WERI-Rb-1 (cell line): ENCODE results near the gene CDNF.

Experiments used
- DNase-seq: peaks from one replicate; pipeline ENCODE4 v3.0.0-alpha.2; 2020
- H3K27ac ChIP-seq: fragments of 250-450 bp; sonication (Bioruptor Pico); 2 replicates; pipeline ENCODE4 v1.5.1; 2020; ENCODE audit warnings: mild to moderate bottlenecking, moderate library complexity
- H3K27me3 ChIP-seq: fragments of 250-450 bp; sonication (Bioruptor Pico); 2 replicates; pipeline ENCODE4 v1.5.1; 2021; ENCODE audit warnings: mild to moderate bottlenecking, low read depth, moderate library complexity; ENCODE audit not compliant: insufficient read depth, severe bottlenecking
- H3K36me3 ChIP-seq: fragments of 250-450 bp; sonication (Bioruptor Pico); 2 replicates; pipeline ENCODE4 v1.5.1; 2020; ENCODE audit warnings: mild to moderate bottlenecking, moderate library complexity
- H3K4me3 ChIP-seq: 2 replicates; pipeline ENCODE4 v1.5.1; 2011; ENCODE audit warnings: low read depth, mild to moderate bottlenecking, control low read depth, low read length
- H3K9me3 ChIP-seq: fragments of 250-450 bp; sonication (Bioruptor Pico); 2 replicates; pipeline ENCODE4 v1.5.1; 2021; ENCODE audit warnings: mild to moderate bottlenecking, moderate library complexity; ENCODE audit not compliant: severe bottlenecking
- TF ChIP-seq, protein P1 (sequence below): IDR thresholded peaks from 2 replicates; pipeline ENCODE4 v1.5.1; 2011; ENCODE audit warnings: low read depth, mild to moderate bottlenecking, control low read depth, inconsistent platforms, low read length

Gene CDNF

DNA sequence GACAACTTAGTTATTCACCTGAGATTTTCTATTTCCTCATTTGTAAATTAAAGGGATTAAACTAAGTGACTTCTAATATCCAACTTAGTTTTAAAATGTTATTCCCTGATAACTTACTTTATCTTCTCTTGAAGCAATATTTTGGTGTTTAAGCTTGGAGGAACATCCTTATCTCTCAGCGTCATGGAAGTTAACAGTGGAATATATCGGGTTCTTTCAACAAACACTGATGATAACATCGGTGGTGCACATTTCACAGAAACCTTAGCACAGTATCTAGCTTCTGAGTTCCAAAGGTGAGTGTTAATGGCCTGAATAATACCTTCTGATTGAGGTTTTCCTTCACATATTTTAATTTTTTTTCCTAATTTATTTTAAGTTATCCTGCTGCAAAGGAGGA, 14.4 kb upstream of the CDNF start:
- TF ChIP-seq, protein P1, sequence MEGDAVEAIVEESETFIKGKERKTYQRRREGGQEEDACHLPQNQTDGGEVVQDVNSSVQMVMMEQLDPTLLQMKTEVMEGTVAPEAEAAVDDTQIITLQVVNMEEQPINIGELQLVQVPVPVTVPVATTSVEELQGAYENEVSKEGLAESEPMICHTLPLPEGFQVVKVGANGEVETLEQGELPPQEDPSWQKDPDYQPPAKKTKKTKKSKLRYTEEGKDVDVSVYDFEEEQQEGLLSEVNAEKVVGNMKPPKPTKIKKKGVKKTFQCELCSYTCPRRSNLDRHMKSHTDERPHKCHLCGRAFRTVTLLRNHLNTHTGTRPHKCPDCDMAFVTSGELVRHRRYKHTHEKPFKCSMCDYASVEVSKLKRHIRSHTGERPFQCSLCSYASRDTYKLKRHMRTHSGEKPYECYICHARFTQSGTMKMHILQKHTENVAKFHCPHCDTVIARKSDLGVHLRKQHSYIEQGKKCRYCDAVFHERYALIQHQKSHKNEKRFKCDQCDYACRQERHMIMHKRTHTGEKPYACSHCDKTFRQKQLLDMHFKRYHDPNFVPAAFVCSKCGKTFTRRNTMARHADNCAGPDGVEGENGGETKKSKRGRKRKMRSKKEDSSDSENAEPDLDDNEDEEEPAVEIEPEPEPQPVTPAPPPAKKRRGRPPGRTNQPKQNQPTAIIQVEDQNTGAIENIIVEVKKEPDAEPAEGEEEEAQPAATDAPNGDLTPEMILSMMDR, result no peak
- H3K27me3 ChIP-seq, result no peaks in the 10 kb centered on the region
- H3K36me3 ChIP-seq, result no peaks in the 10 kb centered on the region; the same call in 1 of the 2 replicates
- no peak overlapping the region for H3K4me3 ChIP-seq
- no peaks in the 10 kb centered on the region for H3K9me3 ChIP-seq
- H3K27ac ChIP-seq, result no peak overlapping the region
- no peak for DNase-seq

DNA sequence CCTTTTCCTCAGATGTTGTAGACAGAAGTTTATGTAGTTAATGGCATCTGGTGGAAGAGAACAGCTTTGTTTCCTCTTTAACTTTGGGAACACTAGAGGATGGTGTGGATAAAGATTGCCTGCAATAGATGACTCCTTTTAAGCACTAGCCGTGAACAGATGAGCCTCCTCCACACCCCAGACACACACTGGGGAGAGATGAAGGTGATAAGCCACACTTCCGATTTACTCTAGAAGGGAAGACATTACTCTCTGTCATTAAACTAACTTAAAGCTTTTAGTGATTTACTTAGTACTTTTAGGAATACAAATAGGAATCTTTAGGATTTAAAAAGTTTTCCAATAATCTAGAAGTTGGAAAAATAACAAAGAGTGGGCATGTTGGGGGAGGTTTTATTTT, 7.1 kb upstream of the CDNF start:
- Histone ChIP-seq H3K27me3 (no peaks in the 10 kb centered on the region), H3K4me3 (no peak overlapping the region), H3K27ac (no peak overlapping the region), H3K36me3 (peaks cover 26% of the 10 kb centered on the region), H3K9me3 (no peaks in the 10 kb centered on the region)
- TF ChIP-seq, protein P1, result no peak
- no peak for DNase-seq

DNA sequence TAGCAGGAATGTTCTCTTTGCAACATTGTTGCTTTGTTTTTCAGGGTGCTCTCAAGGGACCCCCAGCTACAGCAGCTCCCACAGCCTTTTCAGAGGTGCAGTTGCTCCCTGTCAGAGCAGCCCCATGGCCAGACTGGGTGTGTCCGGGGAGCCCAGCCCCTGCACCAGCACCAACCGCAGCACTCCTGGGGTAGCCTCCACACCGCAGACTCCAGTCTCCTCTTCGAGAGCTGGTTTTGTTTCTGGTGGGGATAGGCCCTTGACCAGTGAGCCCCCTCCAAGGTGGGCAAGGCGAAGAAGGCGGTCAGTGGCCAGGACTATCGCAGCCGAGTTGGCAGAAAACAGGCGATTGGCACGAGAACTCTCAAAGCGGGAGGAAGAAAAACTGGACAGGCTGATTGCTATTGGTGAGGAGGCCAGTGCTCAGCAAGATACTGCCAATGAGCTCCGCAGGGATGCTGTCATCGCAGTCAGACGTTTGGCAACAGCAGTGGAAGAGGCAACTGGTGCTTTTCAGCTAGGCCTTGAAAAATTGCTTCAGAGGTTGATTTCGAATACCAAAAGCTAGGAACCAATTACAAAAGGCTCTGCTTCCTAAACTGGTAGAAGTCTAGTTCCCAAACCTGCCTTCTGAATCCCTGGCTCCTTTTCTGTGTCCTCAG, 5.6 kb upstream of the CDNF start:
- TF ChIP-seq, protein P1, result no peak
- Histone ChIP-seq H3K27ac (no peak overlapping the region), H3K9me3 (no peaks in the 10 kb centered on the region), H3K27me3 (no peaks in the 10 kb centered on the region), H3K36me3 (peaks cover 26% of the 10 kb centered on the region), H3K4me3 (no peak overlapping the region)
- no peak for DNase-seq

DNA sequence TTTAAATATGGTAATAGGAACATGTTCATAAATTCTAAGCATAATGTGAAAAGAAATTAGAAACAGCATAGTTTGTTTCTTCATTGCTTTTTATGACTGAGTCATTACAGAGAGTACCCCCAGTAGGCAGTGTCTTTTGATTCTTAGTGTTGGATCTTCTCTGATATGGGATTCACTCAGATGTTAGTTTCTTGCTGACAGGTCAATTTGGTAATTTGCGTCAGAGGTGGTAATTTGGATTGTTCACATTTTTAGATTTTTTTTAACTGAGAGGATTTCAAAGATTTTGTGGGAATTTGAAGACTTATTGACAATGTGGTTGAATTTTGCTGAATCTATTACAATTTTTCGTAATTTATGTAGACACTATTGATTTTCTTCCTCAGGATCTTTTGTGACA, 2.3 kb upstream of the CDNF start:
- no peak overlapping the region for H3K4me3 ChIP-seq
- H3K9me3 ChIP-seq, result no peaks in the 10 kb centered on the region
- TF ChIP-seq, protein P1, result no peak
- no peaks in the 10 kb centered on the region for H3K27me3 ChIP-seq
- peaks cover 26% of the 10 kb centered on the region for H3K36me3 ChIP-seq
- no peak for DNase-seq
- no peak overlapping the region for H3K27ac ChIP-seq

DNA sequence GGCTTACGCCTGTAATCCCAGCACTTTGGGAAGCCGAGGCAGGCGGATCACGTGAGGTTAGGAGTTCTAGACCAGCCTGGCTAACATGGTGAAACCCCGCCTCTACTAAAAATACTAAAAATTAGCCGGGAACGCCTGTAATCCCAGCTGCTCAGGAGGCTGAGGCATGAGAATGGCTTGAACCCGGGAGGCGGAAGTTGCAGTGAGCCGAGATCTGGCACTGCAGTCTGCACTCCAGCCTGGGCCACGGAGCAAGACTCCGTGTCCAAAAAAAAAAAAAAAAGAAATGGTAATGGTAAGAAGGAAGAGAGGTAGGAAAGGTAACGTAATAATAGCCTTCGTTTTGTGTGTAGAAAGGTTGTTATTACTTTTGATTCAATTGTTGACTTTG, 1.5 kb upstream of the CDNF start:
- DNase-seq, result no peak
- Histone ChIP-seq H3K27ac (peak overlapping the region; percentile 92), H3K27me3 (no peaks in the 10 kb centered on the region), H3K36me3 (peaks cover 26% of the 10 kb centered on the region), H3K4me3 (peak overlapping the region; percentile 96), H3K9me3 (no peaks in the 10 kb centered on the region)
- TF ChIP-seq, protein P1, result no peak
